ENCODE data around the gene HMMR.
"Not testable (repeated sequence)": the region's sequence is repeated elsewhere in the genome, so short reads cannot be mapped to it uniquely, and the experiment has no call there.

HMMR gene, protein sequence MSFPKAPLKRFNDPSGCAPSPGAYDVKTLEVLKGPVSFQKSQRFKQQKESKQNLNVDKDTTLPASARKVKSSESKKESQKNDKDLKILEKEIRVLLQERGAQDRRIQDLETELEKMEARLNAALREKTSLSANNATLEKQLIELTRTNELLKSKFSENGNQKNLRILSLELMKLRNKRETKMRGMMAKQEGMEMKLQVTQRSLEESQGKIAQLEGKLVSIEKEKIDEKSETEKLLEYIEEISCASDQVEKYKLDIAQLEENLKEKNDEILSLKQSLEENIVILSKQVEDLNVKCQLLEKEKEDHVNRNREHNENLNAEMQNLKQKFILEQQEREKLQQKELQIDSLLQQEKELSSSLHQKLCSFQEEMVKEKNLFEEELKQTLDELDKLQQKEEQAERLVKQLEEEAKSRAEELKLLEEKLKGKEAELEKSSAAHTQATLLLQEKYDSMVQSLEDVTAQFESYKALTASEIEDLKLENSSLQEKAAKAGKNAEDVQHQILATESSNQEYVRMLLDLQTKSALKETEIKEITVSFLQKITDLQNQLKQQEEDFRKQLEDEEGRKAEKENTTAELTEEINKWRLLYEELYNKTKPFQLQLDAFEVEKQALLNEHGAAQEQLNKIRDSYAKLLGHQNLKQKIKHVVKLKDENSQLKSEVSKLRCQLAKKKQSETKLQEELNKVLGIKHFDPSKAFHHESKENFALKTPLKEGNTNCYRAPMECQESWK

DNA sequence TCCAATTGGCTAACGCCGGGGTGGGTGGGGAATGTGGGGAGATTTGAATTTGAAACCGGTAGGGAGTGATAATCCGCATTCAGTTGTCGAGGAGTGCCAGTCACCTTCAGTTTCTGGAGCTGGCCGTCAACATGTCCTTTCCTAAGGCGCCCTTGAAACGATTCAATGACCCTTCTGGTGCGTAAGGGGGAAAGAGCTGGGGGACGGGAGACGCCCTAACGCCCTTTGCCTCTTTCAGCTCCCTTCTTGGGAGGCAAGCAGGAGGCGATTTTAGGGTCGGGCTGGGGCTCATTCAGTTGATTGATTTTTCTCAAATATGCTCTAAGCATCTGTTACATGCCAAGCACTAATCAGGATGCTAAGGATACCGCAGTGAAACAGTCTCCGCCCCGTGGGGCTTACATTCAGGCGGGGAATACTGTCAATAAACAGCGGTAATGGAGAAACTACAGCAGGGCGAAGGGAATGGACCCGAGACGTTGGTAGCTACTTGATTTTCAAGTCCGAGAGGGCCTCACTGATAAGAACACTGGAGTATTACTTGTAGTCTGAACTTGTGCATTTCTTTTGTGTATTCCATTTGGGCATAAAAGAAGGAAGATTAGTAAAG lies at the start of gene HMMR:
Gene HMMR (plus strand): TSS at position 71 of the 610 bp plus-strand sequence. CDS start 61 bp downstream, at position 132.
- DNase-seq, result peak; percentile 72

- not testable (repeated sequence) for DNase-seq
These were observed 44.8 kb upstream of the HMMR start for GRCh38 chr5:163415673-163416072.

GRCh38 chr5:163424836-163425235 lies 35.6 kb upstream of the HMMR start:
- DNase-seq, result no peak

GRCh38 chr5:163426128-163426527 lies 34.3 kb upstream of the HMMR start:
- peak; percentile 50 for DNase-seq

GRCh38 chr5:163432544-163432943 lies 27.9 kb upstream of the HMMR start:
- no peak for DNase-seq

DNA sequence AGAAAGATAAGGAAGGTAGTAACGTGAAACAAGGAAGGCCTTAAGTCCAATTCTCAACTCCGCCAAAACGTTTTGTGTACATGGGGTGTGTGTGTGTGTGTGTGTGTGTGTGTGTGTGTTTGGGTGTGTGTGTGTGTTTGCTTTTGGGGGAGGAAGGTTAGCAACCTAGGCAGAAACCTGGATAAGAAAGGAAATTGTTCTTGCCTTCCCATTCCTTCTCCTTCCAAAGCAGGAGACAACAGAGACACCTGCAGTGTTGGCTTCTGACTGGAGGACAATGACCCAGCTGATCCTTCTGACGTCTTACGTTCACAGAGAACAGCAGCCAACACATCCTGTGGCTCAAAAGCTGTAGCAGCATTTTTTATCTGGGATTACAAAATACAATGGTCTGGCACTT lies 27.2 kb upstream of the HMMR start:
- DNase-seq, result no peak

DNA sequence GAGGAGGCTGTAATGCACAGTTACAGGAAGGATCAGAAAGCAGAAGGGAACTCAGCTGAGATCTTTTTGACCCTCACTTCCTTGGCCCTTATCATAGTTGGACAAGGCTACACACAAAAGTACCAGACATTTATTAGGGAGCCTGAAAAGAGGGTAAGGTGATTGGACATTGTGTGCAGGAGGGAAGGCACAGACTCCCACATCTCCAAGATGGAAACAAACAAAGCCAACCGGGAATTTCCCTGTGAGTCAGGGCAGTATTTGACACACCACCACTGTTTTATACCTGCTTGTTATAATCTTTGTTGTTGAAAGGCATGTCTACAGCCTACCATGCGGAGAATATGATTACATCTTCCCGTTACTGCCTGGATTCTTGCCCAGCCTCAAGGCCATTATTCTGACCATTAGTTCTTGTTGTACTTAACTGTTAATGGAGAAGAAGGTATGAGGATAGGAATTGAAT lies 26.0 kb upstream of the HMMR start:
- DNase-seq, result peak; percentile 35

GRCh38 chr5:163436515-163436914 lies 23.9 kb upstream of the HMMR start:
- no peak for DNase-seq

DNA sequence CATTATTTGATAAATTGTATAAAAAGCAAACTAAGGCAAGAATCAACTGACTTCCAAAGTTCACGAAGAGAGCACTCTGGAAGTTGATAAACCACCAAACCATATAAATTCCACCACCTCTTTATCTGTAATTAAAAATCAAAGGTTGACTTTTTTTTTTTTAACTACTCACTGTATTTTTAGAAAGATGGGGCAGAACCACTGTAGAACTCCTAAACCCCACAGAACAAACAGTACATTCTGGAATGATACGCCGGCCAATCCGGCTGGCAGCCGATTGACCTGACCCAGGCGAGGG lies 23.5 kb upstream of the HMMR start:
- DNase-seq, result no peak

- peak; percentile 98 for DNase-seq
These were observed 22.9 kb upstream of the HMMR start, which contains the start of gene CCNG1 for GRCh38 chr5:163437309-163438182. TSS of gene CCNG1 (plus strand) at chr5:163437595. CDS start at chr5:163439257, 1,662 bp downstream.

GRCh38 chr5:163439092-163439425 lies 21.4 kb upstream of the HMMR start:
- DNase-seq, result peak; percentile 70

DNA sequence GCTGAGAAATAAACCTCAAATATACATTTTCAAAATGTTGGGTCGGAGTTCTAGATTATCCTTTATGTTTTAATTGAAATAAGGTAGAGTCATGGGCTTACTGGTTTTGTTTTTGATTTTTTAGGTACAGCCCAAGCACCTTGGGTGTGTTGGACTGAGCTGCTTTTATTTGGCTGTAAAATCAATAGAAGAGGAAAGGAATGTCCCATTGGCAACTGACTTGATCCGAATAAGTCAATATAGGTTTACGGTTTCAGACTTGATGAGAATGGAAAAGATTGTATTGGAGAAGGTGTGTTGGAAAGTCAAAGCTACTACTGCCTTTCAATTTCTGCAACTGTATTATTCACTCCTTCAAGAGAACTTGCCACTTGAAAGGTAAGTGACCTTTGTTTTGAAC lies 19.5 kb upstream of the HMMR start:
- DNase-seq, result no peak

- DNase-seq, result no peak
These were observed 15.9 kb upstream of the HMMR start for GRCh38 chr5:163444526-163444925.

DNA sequence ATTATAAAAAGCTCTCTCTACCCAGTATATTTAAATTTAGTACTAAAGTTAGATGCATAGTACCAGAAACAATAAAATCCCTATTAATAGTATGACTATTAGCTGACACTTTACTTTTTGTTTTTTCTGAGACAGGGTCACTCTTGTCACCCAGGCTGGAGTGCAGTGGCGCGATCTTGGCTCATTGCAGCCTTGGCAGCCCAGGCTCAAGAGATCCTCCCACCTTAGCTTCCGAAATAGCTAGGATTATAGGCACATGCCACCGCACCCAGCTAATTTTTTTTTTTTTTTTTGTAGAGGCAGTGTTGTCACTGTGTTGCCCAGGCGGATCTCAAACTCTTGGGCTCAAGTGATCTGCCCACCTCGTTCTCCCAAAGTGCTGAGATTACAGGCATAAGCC lies 15.1 kb upstream of the HMMR start:
- no peak for DNase-seq

GRCh38 chr5:163447191-163447590 lies 13.2 kb upstream of the HMMR start:
- DNase-seq, result no peak

GRCh38 chr5:163447875-163448274 lies 12.6 kb upstream of the HMMR start:
- no peak for DNase-seq

DNA sequence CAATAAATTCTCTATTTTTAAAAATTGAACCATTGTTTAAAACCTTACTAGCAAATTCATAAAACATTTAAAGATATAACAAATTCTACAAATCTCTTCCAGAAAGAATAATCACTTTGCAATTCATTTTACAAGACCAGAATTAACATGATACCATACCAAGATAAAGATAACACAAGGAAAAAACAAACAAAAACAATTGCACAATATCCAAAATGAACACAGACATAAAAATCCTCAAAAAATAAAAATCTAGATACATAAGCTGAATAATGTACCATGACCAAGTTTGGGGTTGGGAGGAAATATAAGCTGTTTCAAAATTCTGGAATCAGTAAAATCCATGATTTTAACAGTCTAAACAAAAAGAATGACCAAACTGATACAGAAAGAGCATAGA lies 11.9 kb upstream of the HMMR start:
- no peak for DNase-seq

- no peak for DNase-seq
These were observed 8.9 kb upstream of the HMMR start for GRCh38 chr5:163451489-163451888.

DNA sequence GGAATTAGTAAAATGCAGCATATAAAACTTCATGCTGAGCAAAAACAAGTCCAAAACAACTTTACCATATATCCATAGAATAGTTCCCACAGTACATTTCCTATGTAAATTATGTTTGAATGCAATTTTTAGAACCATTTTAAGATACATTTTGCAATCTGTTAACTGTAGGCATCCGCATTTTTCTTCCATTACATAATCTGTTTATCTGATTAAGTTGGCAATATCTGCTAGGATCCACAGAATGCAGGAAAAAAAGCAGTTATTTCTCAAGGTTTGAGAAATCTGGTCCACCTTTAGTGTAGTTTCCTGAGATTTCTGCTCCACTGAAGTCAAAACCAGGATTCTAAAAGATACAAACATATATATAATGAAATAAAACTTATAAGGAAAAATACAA lies 6.7 kb upstream of the HMMR start:
- DNase-seq, result no peak

GRCh38 chr5:163455406-163455805 lies 5.0 kb upstream of the HMMR start:
- DNase-seq, result not testable (repeated sequence)

DNA sequence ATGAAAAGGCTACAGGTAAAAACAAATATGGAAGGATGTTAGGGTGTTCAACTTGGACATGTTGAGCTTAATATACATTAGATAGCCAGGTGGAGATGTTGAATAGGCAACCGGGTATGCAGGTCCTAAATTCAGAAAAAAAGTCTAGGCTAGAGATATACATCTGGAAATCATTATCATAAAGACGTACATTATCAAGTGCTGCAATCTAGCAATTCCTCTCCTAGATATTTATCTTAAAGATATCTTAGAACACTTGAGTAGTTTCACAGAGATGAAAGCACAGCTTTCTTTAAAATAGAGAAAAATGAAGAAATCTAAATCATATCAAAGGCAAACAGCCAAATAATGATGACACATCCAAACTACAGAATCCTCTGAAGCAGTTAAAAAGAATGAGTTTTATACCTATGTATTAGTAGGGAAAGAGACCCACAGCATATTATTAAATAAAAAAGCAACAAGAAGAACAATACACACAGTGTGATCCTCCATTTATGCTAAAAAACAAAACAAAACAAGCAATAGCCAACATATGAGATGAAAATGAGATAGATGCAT lies 4.3 kb upstream of the HMMR start:
- DNase-seq, result no peak

- DNase-seq, result no peak
These were observed 3.6 kb upstream of the HMMR start for GRCh38 chr5:163456840-163457239.
